ENCODE data around the gene WDPCP.

WDPCP gene

GRCh38 chr2:63346411-63346810 lies 241.9 kb downstream of the WDPCP start:
- TF ChIP-seq CEBPB (IDR thresholded peaks at IDR 0.05) (no peak), TAF1 (IDR thresholded peaks at IDR 0.05; ENCODE audit: low read depth) (no peak)

- TF ChIP-seq RAD21 (IDR thresholded peaks at IDR 0.05; ENCODE audit: low read depth) (no peak), ZBTB7A (IDR thresholded peaks at IDR 0.05; ENCODE audit: low read depth) (no peak), TEAD4 (IDR thresholded peaks at IDR 0.05) (no peak), YY1 (IDR thresholded peaks at IDR 0.05; ENCODE audit: low read depth) (no peak), EP300 (IDR thresholded peaks at IDR 0.05; ENCODE audit: borderline replicate concordance) (no peak), CEBPB (IDR thresholded peaks at IDR 0.05) (no peak)
Observed at GRCh38 chr2:63345285-63345633, 243.0 kb downstream of the WDPCP start.

- no peak for TF ChIP-seq ZBTB7A (IDR thresholded peaks at IDR 0.05; ENCODE audit: low read depth)
- no peak for TF ChIP-seq CEBPB (IDR thresholded peaks at IDR 0.05)
- no peak for TF ChIP-seq EP300 (IDR thresholded peaks at IDR 0.05; ENCODE audit: borderline replicate concordance)
- TF ChIP-seq TEAD4 (IDR thresholded peaks at IDR 0.05): no peak
- no peak for TF ChIP-seq NFIC (IDR thresholded peaks at IDR 0.05)
- TF ChIP-seq FOXM1 (IDR thresholded peaks at IDR 0.05; ENCODE audit: borderline replicate concordance, low read depth): no peak
- TF ChIP-seq CREB1 (IDR thresholded peaks at IDR 0.05; ENCODE audit: low read depth): no peak
- TF ChIP-seq YY1 (IDR thresholded peaks at IDR 0.05; ENCODE audit: low read depth): no peak
- TF ChIP-seq USF1 (IDR thresholded peaks at IDR 0.05): no peak
- TF ChIP-seq EGR1 (IDR thresholded peaks at IDR 0.05): no peak
- no peak for TF ChIP-seq TCF12 (IDR thresholded peaks at IDR 0.05; ENCODE audit: low read depth)
- no peak for TF ChIP-seq TAF1 (IDR thresholded peaks at IDR 0.05; ENCODE audit: low read depth)
Observed at GRCh38 chr2:63344575-63345284, 243.5 kb downstream of the WDPCP start.

- TF ChIP-seq CEBPB (IDR thresholded peaks at IDR 0.05) (no peak), USF1 (IDR thresholded peaks at IDR 0.05) (no peak), RAD21 (IDR thresholded peaks at IDR 0.05; ENCODE audit: low read depth) (no peak), CREB1 (IDR thresholded peaks at IDR 0.05; ENCODE audit: low read depth) (no peak), YY1 (IDR thresholded peaks at IDR 0.05; ENCODE audit: low read depth) (no peak), TEAD4 (IDR thresholded peaks at IDR 0.05) (no peak), TAF1 (IDR thresholded peaks at IDR 0.05; ENCODE audit: low read depth) (no peak), ZBTB7A (IDR thresholded peaks at IDR 0.05; ENCODE audit: low read depth) (no peak), EP300 (IDR thresholded peaks at IDR 0.05; ENCODE audit: borderline replicate concordance) (no peak), NFIC (IDR thresholded peaks at IDR 0.05) (no peak)
Observed at GRCh38 chr2:63343397-63344109, 244.7 kb downstream of the WDPCP start.

GRCh38 chr2:63340443-63340842 lies 247.8 kb downstream of the WDPCP start:
- TF ChIP-seq EP300 (IDR thresholded peaks at IDR 0.05; ENCODE audit: borderline replicate concordance) (no peak), MAX (IDR thresholded peaks at IDR 0.05) (no peak), ZBTB7A (IDR thresholded peaks at IDR 0.05; ENCODE audit: low read depth) (no peak), TEAD4 (IDR thresholded peaks at IDR 0.05) (no peak), RAD21 (IDR thresholded peaks at IDR 0.05; ENCODE audit: low read depth) (no peak), NFIC (IDR thresholded peaks at IDR 0.05) (no peak), CEBPB (IDR thresholded peaks at IDR 0.05) (no peak), REST (IDR thresholded peaks at IDR 0.05; ENCODE audit: low read depth) (no peak), YY1 (IDR thresholded peaks at IDR 0.05; ENCODE audit: low read depth) (no peak), EGR1 (IDR thresholded peaks at IDR 0.05) (no peak), TCF12 (IDR thresholded peaks at IDR 0.05; ENCODE audit: low read depth) (no peak), CREB1 (IDR thresholded peaks at IDR 0.05; ENCODE audit: low read depth) (no peak), TAF1 (IDR thresholded peaks at IDR 0.05; ENCODE audit: low read depth) (no peak), FOXM1 (IDR thresholded peaks at IDR 0.05; ENCODE audit: borderline replicate concordance, low read depth) (no peak), USF1 (IDR thresholded peaks at IDR 0.05) (no peak)

GRCh38 chr2:63334910-63335309 lies 253.4 kb downstream of the WDPCP start:
- no peak for TF ChIP-seq MAX (IDR thresholded peaks at IDR 0.05)
- TF ChIP-seq CEBPB (IDR thresholded peaks at IDR 0.05): no peak
- no peak for TF ChIP-seq YY1 (IDR thresholded peaks at IDR 0.05; ENCODE audit: low read depth)
- no peak for TF ChIP-seq TCF12 (IDR thresholded peaks at IDR 0.05; ENCODE audit: low read depth)
- no peak for TF ChIP-seq TEAD4 (IDR thresholded peaks at IDR 0.05)
- TF ChIP-seq NFIC (IDR thresholded peaks at IDR 0.05): no peak
- TF ChIP-seq ZBTB7A (IDR thresholded peaks at IDR 0.05; ENCODE audit: low read depth): no peak
- TF ChIP-seq FOXM1 (IDR thresholded peaks at IDR 0.05; ENCODE audit: borderline replicate concordance, low read depth): no peak
- TF ChIP-seq REST (IDR thresholded peaks at IDR 0.05; ENCODE audit: low read depth): no peak
- TF ChIP-seq CREB1 (IDR thresholded peaks at IDR 0.05; ENCODE audit: low read depth): no peak
- TF ChIP-seq EGR1 (IDR thresholded peaks at IDR 0.05): no peak
- no peak for TF ChIP-seq TAF1 (IDR thresholded peaks at IDR 0.05; ENCODE audit: low read depth)
- no peak for TF ChIP-seq EP300 (IDR thresholded peaks at IDR 0.05; ENCODE audit: borderline replicate concordance)
- no peak for TF ChIP-seq USF1 (IDR thresholded peaks at IDR 0.05)
- TF ChIP-seq RAD21 (IDR thresholded peaks at IDR 0.05; ENCODE audit: low read depth): no peak

All from Ishikawa (cell line).